Subcutaneous abdominal adipose tissue (tissue), 5 donors: Measurements from ENCODE around the gene PLEKHA5.

ENCODE experiments used
- H3K27ac ChIP-seq: one replicate; pipeline ENCODE4 v1.7.0; 2013; ENCODE audit warnings: low read depth, mild to moderate bottlenecking, inconsistent platforms, low read length, moderate library complexity
- H3K27me3 ChIP-seq, 5 donors: one replicate each; pipeline ENCODE4 v1.7.0; 2013; ENCODE audit warnings: low read length in 5 of 5, inconsistent platforms in 1 of 5; ENCODE audit not compliant: control insufficient read depth in 5 of 5, insufficient read depth in 4 of 5
- H3K36me3 ChIP-seq, 5 donors: one replicate each; pipeline ENCODE4 v1.7.0; 2013; ENCODE audit warnings: low read length in 5 of 5; ENCODE audit not compliant: control insufficient read depth in 5 of 5, insufficient read depth in 5 of 5
- H3K4me1 ChIP-seq, 5 donors: one replicate each; pipeline ENCODE4 v1.7.0; 2013; ENCODE audit warnings: low read length in 5 of 5, mild to moderate bottlenecking in 3 of 5, moderate library complexity in 1 of 5; ENCODE audit not compliant: control insufficient read depth in 5 of 5, insufficient read depth in 5 of 5
- H3K4me3 ChIP-seq, 5 donors: one replicate each; pipeline ENCODE4 v1.7.0; 2013; ENCODE audit warnings: low read length in 5 of 5, low read depth in 1 of 5
- H3K9ac ChIP-seq, 5 donors: one replicate each; pipeline ENCODE4 v1.7.0; 2013; ENCODE audit warnings: low read length in 5 of 5, mild to moderate bottlenecking in 4 of 5, moderate library complexity in 3 of 5
- H3K9me3 ChIP-seq, 5 donors: one replicate each; pipeline ENCODE4 v1.7.0; 2013; ENCODE audit warnings: low read length in 5 of 5; ENCODE audit not compliant: control insufficient read depth in 5 of 5
- donor health status: healthy.
- donor health status: healthy.
- donor health status: healthy.
- donor health status: healthy.
- donor health status: healthy.

The PLEKHA5 gene

DNA sequence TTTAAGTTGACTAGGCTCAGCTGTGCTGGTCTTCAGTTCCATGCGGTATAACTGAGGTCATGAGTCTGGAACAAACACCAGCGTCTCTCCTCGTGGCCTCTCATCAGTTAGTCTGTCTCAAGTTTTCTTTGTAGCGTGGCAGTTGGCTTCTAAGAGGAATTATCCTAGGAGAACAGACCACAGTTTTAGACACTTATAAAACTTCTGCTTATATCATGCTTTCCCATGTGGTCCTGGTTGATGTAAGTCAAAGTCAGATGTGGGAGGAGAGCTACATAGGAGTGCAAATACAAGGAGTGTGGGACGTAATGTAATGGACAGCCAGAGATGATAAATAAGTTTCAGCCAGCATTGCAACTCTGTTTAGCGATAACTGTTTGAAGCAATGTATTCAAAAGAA, 14.8 kb downstream of the PLEKHA5 start:
- Histone ChIP-seq H3K9me3 (no peaks in the 10 kb centered on the region), H3K27ac (no peak overlapping the region), H3K4me3 (no peak overlapping the region), H3K27me3 (no peaks in the 10 kb centered on the region), H3K9ac (no peak overlapping the region), H3K36me3 (peaks cover 0 to 2% (median 0%) of the 10 kb centered on the region in 5 donors), H3K4me1 (peaks cover 0 to 4% (median 0%) of the 10 kb centered on the region in 5 donors)

DNA sequence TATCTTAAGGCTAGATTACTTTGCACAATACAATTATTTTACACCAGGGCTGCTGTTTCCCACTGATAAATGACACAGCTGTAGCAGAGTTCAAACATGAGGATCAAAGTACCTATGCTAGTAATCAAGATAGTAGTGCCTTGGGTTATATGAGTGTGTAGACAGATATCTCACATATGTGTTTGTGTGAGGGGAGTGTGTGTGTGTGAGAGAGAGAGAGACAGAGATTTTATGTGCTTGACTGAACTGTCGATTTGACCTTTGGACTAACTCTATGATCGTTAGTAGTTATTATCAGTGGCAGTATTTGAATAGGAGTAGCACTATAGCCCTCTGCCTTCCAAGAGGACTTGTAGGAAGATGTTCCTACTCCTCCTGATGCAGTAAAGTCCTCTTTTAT, 15.5 kb downstream of the PLEKHA5 start:
- H3K27ac ChIP-seq, result no peak overlapping the region
- H3K9ac ChIP-seq, result no peak overlapping the region
- peaks cover 0 to 4% (median 0%) of the 10 kb centered on the region in 5 donors for H3K4me1 ChIP-seq
- no peaks in the 10 kb centered on the region for H3K9me3 ChIP-seq
- no peaks in the 10 kb centered on the region for H3K27me3 ChIP-seq
- H3K4me3 ChIP-seq, result no peak overlapping the region
- peaks cover 0 to 4% (median 2%) of the 10 kb centered on the region in 5 donors for H3K36me3 ChIP-seq

DNA sequence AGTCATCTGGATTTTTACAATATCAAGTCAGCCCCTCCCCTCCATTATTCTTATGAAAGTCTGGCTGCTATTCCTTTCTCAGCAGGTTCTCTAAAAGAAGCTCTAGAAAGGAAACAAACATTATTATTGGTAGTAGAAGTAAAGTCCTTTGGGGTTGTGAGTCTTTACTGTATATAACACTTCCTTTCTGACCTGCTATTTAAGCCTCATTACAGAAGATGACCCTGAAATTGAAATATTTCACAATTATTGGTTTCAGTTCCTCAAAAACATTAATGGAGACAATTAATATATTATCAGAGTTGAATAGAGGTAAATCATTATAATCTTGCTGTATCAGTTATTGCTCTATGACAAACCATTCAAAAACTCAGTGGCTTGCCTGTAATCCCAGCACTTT, 19.3 kb downstream of the PLEKHA5 start:
- H3K4me1 ChIP-seq, result no peaks in the 10 kb centered on the region
- no peaks in the 10 kb centered on the region for H3K27me3 ChIP-seq
- H3K27ac ChIP-seq, result no peak overlapping the region
- peaks cover 0 to 4% (median 2%) of the 10 kb centered on the region in 5 donors for H3K36me3 ChIP-seq
- H3K9me3 ChIP-seq, result no peaks in the 10 kb centered on the region
- H3K4me3 ChIP-seq, result no peak overlapping the region
- no peak overlapping the region for H3K9ac ChIP-seq

DNA sequence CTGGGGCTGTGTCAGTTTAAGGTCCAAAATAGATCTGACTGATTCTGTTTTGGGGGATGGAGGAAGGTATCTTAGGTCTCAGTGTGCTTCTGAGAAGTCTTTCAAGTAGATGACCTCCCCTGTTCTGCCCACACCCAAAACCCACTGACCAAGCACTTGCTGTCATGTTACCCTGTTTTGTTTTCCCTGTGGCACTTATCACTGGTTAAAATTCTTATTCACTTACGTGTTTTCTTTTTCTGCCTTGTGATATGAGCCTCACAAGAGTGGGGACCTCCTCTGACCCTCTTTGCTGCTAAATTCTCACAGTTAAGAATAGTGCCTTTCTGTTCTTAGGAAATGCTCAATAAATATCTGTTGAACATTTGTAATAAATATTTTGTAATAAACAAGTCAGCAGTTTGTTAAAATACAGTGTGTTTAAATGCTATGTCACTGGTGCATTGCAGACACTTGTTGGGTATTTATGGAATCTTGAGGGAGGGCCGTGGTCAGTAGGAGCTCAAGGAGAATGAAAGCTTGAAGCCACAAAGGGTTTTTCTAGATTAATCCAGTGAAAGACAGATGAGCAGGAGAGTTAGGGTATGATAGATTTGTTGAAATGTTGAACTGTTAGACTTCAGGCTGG, 20.9 kb downstream of the PLEKHA5 start:
- Histone ChIP-seq H3K36me3 (peaks cover 0 to 4% (median 0%) of the 10 kb centered on the region in 5 donors), H3K27me3 (no peaks in the 10 kb centered on the region), H3K9ac (no peak overlapping the region), H3K9me3 (no peaks in the 10 kb centered on the region), H3K4me1 (peaks cover 0 to 5% (median 4%) of the 10 kb centered on the region in 5 donors), H3K27ac (no peak overlapping the region), H3K4me3 (no peak overlapping the region)

DNA sequence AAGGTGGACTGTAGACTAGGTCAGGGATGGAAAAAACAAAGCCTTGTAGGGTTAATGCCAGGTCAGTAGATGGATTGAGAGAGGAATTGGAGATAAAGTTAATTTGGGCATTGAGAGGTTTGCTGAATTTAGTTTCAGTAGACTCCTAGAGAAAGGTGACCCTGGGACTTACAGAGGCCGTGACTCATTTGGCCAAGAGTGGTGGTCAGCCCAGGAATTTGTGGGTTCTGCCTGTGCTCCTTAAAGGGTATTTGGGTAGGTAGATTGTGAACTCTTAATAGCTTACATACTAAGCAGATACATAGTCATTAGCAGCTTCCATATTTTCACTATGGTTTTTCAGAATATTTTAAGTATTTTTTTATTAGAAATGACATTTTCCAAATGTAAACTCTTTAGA, 21.8 kb downstream of the PLEKHA5 start:
- no peak overlapping the region for H3K4me3 ChIP-seq
- no peak overlapping the region for H3K27ac ChIP-seq
- peaks cover 0 to 11% (median 5%) of the 10 kb centered on the region in 5 donors for H3K4me1 ChIP-seq
- no peak overlapping the region for H3K9ac ChIP-seq
- no peaks in the 10 kb centered on the region for H3K27me3 ChIP-seq
- H3K36me3 ChIP-seq, result peaks cover 0 to 4% (median 0%) of the 10 kb centered on the region in 5 donors
- no peaks in the 10 kb centered on the region for H3K9me3 ChIP-seq

DNA sequence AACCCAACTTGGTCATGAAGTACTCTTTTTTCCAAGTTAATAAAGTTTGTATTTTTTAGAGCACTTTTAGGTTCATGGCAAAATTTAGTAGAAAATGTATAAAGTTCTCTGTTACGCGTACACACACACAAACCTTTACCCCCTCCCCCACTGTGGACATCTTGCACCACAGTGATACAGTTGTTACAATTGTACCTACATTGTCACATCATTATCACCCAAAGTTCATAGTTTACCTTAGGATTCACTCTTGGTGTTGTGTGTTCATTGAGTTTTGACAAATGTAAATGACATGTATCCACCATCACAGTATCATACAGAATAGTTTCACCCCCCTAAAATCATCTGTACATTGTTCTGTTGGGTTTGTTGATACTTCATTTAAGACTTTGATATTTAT, 23.9 kb downstream of the PLEKHA5 start:
- Histone ChIP-seq H3K4me1 (peaks cover 0 to 12% (median 8%) of the 10 kb centered on the region in 5 donors), H3K4me3 (no peak overlapping the region), H3K27ac (no peak overlapping the region), H3K27me3 (no peaks in the 10 kb centered on the region), H3K36me3 (peaks cover 0 to 4% (median 0%) of the 10 kb centered on the region in 5 donors), H3K9me3 (no peaks in the 10 kb centered on the region), H3K9ac (no peak overlapping the region)

DNA sequence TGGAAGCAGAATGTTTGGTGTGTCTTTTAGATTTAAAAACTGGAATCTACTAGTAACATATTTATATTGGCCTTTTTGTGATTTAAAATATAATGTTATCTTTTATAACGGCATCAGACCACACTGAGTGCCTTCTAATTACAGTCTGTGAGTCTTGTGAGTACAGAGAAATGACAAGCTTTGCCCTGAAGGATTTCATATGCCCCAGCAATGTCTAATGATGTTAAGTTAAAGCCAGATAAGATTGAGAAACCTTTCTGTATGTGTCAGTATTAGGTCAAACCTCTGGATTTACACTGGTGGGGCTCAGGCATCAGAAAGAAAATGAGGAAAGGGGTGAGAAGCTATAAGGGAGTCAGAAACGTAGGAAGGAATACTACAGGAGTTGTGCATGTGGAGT, 25.2 kb downstream of the PLEKHA5 start:
- Histone ChIP-seq H3K9me3 (no peaks in the 10 kb centered on the region), H3K9ac (no peak overlapping the region), H3K27me3 (no peaks in the 10 kb centered on the region), H3K4me3 (no peak overlapping the region), H3K27ac (no peak overlapping the region), H3K36me3 (peaks cover 0 to 2% (median 0%) of the 10 kb centered on the region in 5 donors), H3K4me1 (peaks cover 0 to 23% (median 13%) of the 10 kb centered on the region in 5 donors)

DNA sequence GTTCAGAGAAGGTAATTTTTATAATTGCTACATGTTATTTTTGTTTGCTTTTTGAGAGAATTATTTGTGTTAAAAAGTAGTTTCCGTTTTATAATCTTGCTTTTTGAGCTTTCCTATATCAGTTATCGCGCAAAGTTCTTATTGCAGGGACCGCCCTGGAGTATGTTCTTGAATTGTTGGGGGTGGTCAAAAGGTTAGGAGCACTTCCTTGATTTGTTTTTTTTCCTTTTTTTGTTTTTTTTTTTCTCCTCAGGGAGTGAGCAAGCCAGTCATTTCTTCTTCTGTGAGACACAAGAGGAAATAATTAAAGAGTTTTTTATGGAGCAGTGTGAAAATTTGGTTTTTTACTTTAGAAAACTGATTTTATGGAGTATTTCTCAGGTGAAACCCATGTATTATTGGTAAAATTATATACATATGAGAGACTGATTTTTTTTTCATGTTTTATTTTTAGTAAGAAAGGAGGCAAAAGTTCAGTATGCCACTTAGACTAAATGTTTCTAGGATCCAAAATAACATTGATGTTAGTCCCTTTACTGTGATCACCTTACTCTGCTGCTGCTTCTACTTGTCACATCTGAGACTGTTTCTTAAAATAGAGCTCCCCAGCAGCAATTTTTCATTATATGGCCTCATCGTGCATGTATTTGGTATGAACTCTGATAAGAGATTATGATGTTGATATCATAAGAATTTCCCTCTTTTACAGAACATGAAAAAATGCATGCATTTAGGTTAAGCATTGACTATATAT, 26.6 kb downstream of the PLEKHA5 start:
- Histone ChIP-seq H3K27ac (no peak overlapping the region), H3K4me3 (no peak overlapping the region)

DNA sequence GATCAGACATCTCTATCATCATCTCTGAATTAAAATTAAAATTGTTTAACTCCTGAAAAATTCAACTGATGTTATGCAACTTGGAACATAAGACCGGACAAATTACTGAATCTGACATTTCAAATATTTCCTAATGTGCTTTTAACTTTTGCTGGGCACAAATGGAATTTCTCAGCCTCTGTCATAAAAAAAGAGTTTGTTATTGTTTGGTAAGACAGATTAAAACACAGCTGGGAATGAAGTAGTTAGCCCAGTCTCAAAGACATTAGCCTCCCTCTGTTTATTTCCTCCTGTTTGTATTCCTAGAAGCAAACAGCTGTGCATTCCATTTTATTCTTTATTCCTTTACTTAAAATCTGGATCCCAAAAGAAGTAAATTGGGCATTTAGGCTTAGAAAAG, 29.4 kb downstream of the PLEKHA5 start:
- Histone ChIP-seq H3K27ac (no peak overlapping the region), H3K27me3 (no peaks in the 10 kb centered on the region), H3K9me3 (no peaks in the 10 kb centered on the region), H3K36me3 (no peaks in the 10 kb centered on the region), H3K4me3 (no peak overlapping the region), H3K4me1 (peaks cover 0 to 23% (median 13%) of the 10 kb centered on the region in 5 donors), H3K9ac (peak overlapping the region in 2 of 5 donors; percentile 16 to 66)

More for the DNA sequence above, 26.6 kb downstream of the PLEKHA5 start:
- Histone ChIP-seq H3K4me1 (peaks cover 0 to 23% (median 13%) of the 10 kb centered on the region in 5 donors), H3K9me3 (no peaks in the 10 kb centered on the region), H3K9ac (no peak overlapping the region), H3K27me3 (no peaks in the 10 kb centered on the region), H3K36me3 (no peaks in the 10 kb centered on the region)

DNA sequence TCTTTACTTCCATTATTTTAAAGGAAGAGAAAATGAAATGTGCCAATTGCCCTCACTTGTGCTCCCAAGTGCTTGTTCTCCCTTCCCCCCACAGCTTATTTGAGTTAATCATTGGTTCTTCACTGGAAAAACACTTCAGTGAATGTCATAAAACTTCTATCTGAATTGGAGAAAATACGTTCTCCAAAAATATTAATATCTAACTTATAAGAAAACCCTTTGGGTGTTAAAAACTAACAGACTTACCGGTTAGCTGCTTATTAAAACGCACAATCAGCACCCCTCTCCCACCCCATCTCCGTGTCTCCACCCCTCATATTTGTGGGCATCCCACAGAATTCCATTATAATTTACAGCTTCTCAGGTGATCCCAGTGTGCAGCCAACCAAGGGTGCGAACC, 31.7 kb downstream of the PLEKHA5 start:
- Histone ChIP-seq H3K36me3 (no peaks in the 10 kb centered on the region), H3K27ac (no peak overlapping the region), H3K27me3 (no peaks in the 10 kb centered on the region), H3K9ac (no peak overlapping the region), H3K4me1 (peaks cover 0 to 16% (median 10%) of the 10 kb centered on the region in 5 donors), H3K9me3 (no peaks in the 10 kb centered on the region), H3K4me3 (no peak overlapping the region)
